Hepatocyte (in vitro differentiated cells): Measurements from ENCODE around the gene CTNNA2. TPM values are rescaled to one million over a fixed set of nuclear protein-coding genes. Genes with fewer than 3 reads are reported as not detected.
A peak's percentile ranks its signal among the peaks of the same experiment; 100 is the strongest.

Source experiments
- DNase-seq: peaks from one replicate; pipeline ENCODE4 v3.0.0-alpha.2; 2016; ENCODE audit warnings: low spot score
- H2AFZ ChIP-seq: fragments of 200-600 bp; sonication (generic); 2 replicates; pipeline ENCODE4 v1.6.0; 2016; ENCODE audit warnings: antibody characterized with exemption, mild to moderate bottlenecking
- H3K27ac ChIP-seq: fragments of 200-600 bp; sonication (generic); 2 replicates; pipeline ENCODE4 v1.5.1; 2016; ENCODE audit warnings: mild to moderate bottlenecking
- H3K27me3 ChIP-seq: fragments of 200-600 bp; sonication (generic); 2 replicates; pipeline ENCODE4 v1.6.1; 2016
- H3K36me3 ChIP-seq: fragments of 200-600 bp; sonication (generic); replicated peaks from 2 replicates; pipeline ENCODE4 v1.5.1; 2016; ENCODE audit warnings: low read depth; ENCODE audit not compliant: insufficient read depth
- H3K4me1 ChIP-seq: fragments of 200-600 bp; sonication (generic); 2 replicates; pipeline ENCODE4 v1.5.1; 2016; ENCODE audit warnings: mild to moderate bottlenecking, moderate library complexity; ENCODE audit not compliant: insufficient read depth
- H3K4me2 ChIP-seq: fragments of 200-600 bp; sonication (generic); 2 replicates; pipeline ENCODE4 v1.6.0; 2016
- H3K4me3 ChIP-seq: fragments of 200-600 bp; sonication (generic); 2 replicates; pipeline ENCODE4 v1.5.1; 2016; ENCODE audit warnings: mild to moderate bottlenecking
- H3K79me2 ChIP-seq: fragments of 200-600 bp; sonication (generic); 2 replicates; pipeline ENCODE4 v1.6.0; 2017; ENCODE audit warnings: mild to moderate bottlenecking
- H3K9me2 ChIP-seq: fragments of 200-600 bp; sonication (generic); replicated peaks from 2 replicates; pipeline ENCODE4 v1.6.0; 2017; ENCODE audit warnings: mild to moderate bottlenecking; ENCODE audit not compliant: insufficient read depth
- H3K9me3 ChIP-seq: fragments of 200-600 bp; sonication (generic); 2 replicates; pipeline ENCODE4 v1.5.1; 2016; ENCODE audit warnings: low read depth, mild to moderate bottlenecking
- H4K20me1 ChIP-seq: fragments of 200-600 bp; sonication (generic); 2 replicates; pipeline ENCODE4 v1.6.0; 2016; ENCODE audit warnings: mild to moderate bottlenecking; ENCODE audit not compliant: insufficient read depth, poor library complexity, severe bottlenecking
- CTCF ChIP-seq: fragments of 200-600 bp; sonication (generic); IDR thresholded peaks from 2 replicates; pipeline ENCODE4 v1.5.1; 2016; ENCODE audit warnings: antibody characterized with exemption, mild to moderate bottlenecking; ENCODE audit not compliant: poor library complexity
- EZH2 ChIP-seq: fragments of 200-600 bp; sonication (generic); IDR thresholded peaks from 2 replicates; pipeline ENCODE4 v1.6.1; 2016; ENCODE audit warnings: antibody characterized with exemption, mild to moderate bottlenecking, borderline replicate concordance
- EZH2phosphoT487 ChIP-seq: fragments of 200-600 bp; sonication (generic); IDR thresholded peaks from one replicate; pipeline ENCODE4 v1.6.1; 2018; ENCODE audit warnings: antibody characterized with exemption, mild to moderate bottlenecking, low read depth, moderate library complexity; ENCODE audit not compliant: unreplicated experiment, severe bottlenecking
- WGBS: methylation state at CpG from one replicate; pipeline ENCODE4 v1.1.6; 2016; ENCODE audit warnings: low lambda C conversion rate; ENCODE audit errors: missing lambda C conversion rate; 5-methylcytosine and 5-hydroxymethylcytosine counted together
- polyA plus RNA-seq: library from polyadenylated mRNA; unstranded; fragments of >200 nt; fragmentation: Nextera tagmentation; extraction: Ambion mirVana; gene quantifications from 2 replicates; pipeline ENCODE4 v1.2.1, GENCODE V29; 2016
- total RNA-seq: library from RNA; depleted of rRNA; stranded (reverse); fragments of >200 nt; gene quantifications from 2 replicates; pipeline ENCODE4 v1.2.3, GENCODE V29; 2014

CTNNA2 gene
- total and polyA plus RNA-seq, 2 experiments from 2014 or later, result 0.79 to 4.4 TPM

- H2AFZ ChIP-seq, result no peak overlapping the region
- H3K4me1 ChIP-seq, result no peaks in the 10 kb centered on the region
- DNase-seq, result no peak
Measured at GRCh38 chr2:80361904-80362303, 849.1 kb downstream of the CTNNA2 start.

GRCh38 chr2:80363330-80363729, 850.5 kb downstream of the CTNNA2 start:
- no peaks in the 10 kb centered on the region for H3K27me3 ChIP-seq
- H3K4me2 ChIP-seq, result no peak overlapping the region
- no peaks in the 10 kb centered on the region for H3K79me2 ChIP-seq
- H3K27ac ChIP-seq, result no peak overlapping the region
- H3K4me3 ChIP-seq, result no peak overlapping the region
- no peak for DNase-seq
- H3K9me3 ChIP-seq, result no peaks in the 10 kb centered on the region
- H2AFZ ChIP-seq, result no peak overlapping the region
- TF ChIP-seq EZH2, result no peak
- no peak for TF ChIP-seq EZH2phosphoT487
- no peak for TF ChIP-seq CTCF
- no peaks in the 10 kb centered on the region for H3K4me1 ChIP-seq
- no peaks in the 10 kb centered on the region for H3K9me2 ChIP-seq
- no peaks in the 10 kb centered on the region for H4K20me1 ChIP-seq
- no peaks in the 10 kb centered on the region for H3K36me3 ChIP-seq
- 57% methylated on average over 5 of the region's 5 CpGs for WGBS

More at GRCh38 chr2:80361904-80362303, 849.1 kb downstream of the CTNNA2 start:
- H3K4me3 ChIP-seq, result no peak overlapping the region
- H3K9me2 ChIP-seq, result no peaks in the 10 kb centered on the region
- no peak overlapping the region for H3K27ac ChIP-seq
- H3K27me3 ChIP-seq, result no peaks in the 10 kb centered on the region
- TF ChIP-seq CTCF (no peak), EZH2 (no peak), EZH2phosphoT487 (no peak)
- no peaks in the 10 kb centered on the region for H3K36me3 ChIP-seq
- H3K9me3 ChIP-seq, result no peaks in the 10 kb centered on the region
- no peaks in the 10 kb centered on the region for H4K20me1 ChIP-seq
- no peaks in the 10 kb centered on the region for H3K79me2 ChIP-seq
- no peak overlapping the region for H3K4me2 ChIP-seq

- Histone ChIP-seq H2AFZ (peak overlapping the region; percentile 3), H3K9me3 (no peaks in the 10 kb centered on the region), H3K4me3 (no peak overlapping the region), H3K36me3 (no peaks in the 10 kb centered on the region), H3K27me3 (no peaks in the 10 kb centered on the region), H4K20me1 (no peaks in the 10 kb centered on the region), H3K9me2 (no peaks in the 10 kb centered on the region), H3K4me1 (no peaks in the 10 kb centered on the region), H3K27ac (no peak overlapping the region), H3K4me2 (no peak overlapping the region), H3K79me2 (no peaks in the 10 kb centered on the region)
- TF ChIP-seq CTCF (no peak), EZH2 (no peak), EZH2phosphoT487 (no peak)
- DNase-seq, result no peak
- WGBS, result 28% methylated on average over 7 of the region's 7 CpGs
Measured at GRCh38 chr2:80363791-80364349, 851.0 kb downstream of the CTNNA2 start.
